OCI-LY7 (cell line): Measurements from ENCODE around the gene WWOX. TPM values are rescaled to one million over a fixed set of nuclear protein-coding genes. Genes with fewer than 3 reads are reported as not detected.

ENCODE experiments used
- BruUV-seq: library from RNA; stranded (reverse); fragments of 400-500 nt; replicated peaks from 2 replicates; lab custom pipeline; 2021; lab: Mats Ljungman, UMichigan
- CTCF ChIA-PET: fragments of 300-600 bp; sonication (Branson Sonifier 250); formaldehyde crosslinking; loops from one replicate; lab custom pipeline; 2022; ENCODE audit warnings: antibody characterized with exemption; ENCODE audit not compliant: unreplicated experiment; lab: Charles Lee
- POLR2A ChIA-PET: fragments of 300-600 bp; sonication (Branson Sonifier 250); formaldehyde crosslinking; loops from one replicate; lab custom pipeline; 2022; ENCODE audit warnings: antibody characterized with exemption; lab: Charles Lee
- DNase-seq: peaks from one replicate; pipeline ENCODE4 v3.0.0-alpha.2; 2015; ENCODE audit warnings: low spot score
- H2AFZ ChIP-seq: fragments of 200-600 bp; sonication (generic), shearing (Covaris generic); 2 replicates; pipeline ENCODE4 v1.6.1; 2014; ENCODE audit warnings: mild to moderate bottlenecking, antibody characterized with exemption, low read length, moderate library complexity
- H3K27ac ChIP-seq: fragments of 200-600 bp; sonication (generic); 2 replicates; pipeline ENCODE4 v1.5.1; 2014; ENCODE audit warnings: mixed run types, low read depth, mild to moderate bottlenecking, moderate library complexity, low read length, inconsistent platforms; ENCODE audit not compliant: poor library complexity, severe bottlenecking
- H3K36me3 ChIP-seq: fragments of 200-600 bp; sonication (generic); 2 replicates; pipeline ENCODE4 v1.6.1; 2014; ENCODE audit warnings: mild to moderate bottlenecking, antibody characterized with exemption, low read length, moderate library complexity, mixed read lengths; ENCODE audit not compliant: insufficient read depth
- H3K4me1 ChIP-seq: fragments of 200-600 bp; sonication (generic); 2 replicates; pipeline ENCODE4 v1.5.1; 2014; ENCODE audit warnings: mild to moderate bottlenecking, low read length; ENCODE audit not compliant: insufficient read depth, poor library complexity, severe bottlenecking
- H3K4me2 ChIP-seq: fragments of 200-600 bp; sonication (generic); 2 replicates; pipeline ENCODE4 v1.6.1; 2014; ENCODE audit warnings: mild to moderate bottlenecking, low read length
- H3K4me3 ChIP-seq: fragments of 200-600 bp; sonication (generic); 2 replicates; pipeline ENCODE4 v1.5.1; 2014; ENCODE audit warnings: mild to moderate bottlenecking, low read depth, low read length; ENCODE audit not compliant: poor library complexity, severe bottlenecking
- H3K79me2 ChIP-seq: fragments of 200-600 bp; sonication (generic); 2 replicates; pipeline ENCODE4 v1.6.1; 2016; ENCODE audit warnings: low read depth, mild to moderate bottlenecking, low read length, moderate library complexity, mixed read lengths; ENCODE audit not compliant: insufficient read depth
- H3K9me2 ChIP-seq: fragments of 200-600 bp; sonication (generic); 2 replicates; pipeline ENCODE4 v1.6.1; 2016; ENCODE audit warnings: mild to moderate bottlenecking, low read length, mixed read lengths; ENCODE audit not compliant: insufficient read depth
- H3K9me3 ChIP-seq: fragments of 200-600 bp; sonication (generic); 2 replicates; pipeline ENCODE4 v1.6.1; 2014; ENCODE audit warnings: mild to moderate bottlenecking, mixed run types, low read length, mixed read lengths
- H4K20me1 ChIP-seq: fragments of 200-600 bp; sonication (generic); 2 replicates; pipeline ENCODE4 v1.6.1; 2014; ENCODE audit warnings: mild to moderate bottlenecking, antibody characterized with exemption, low read length, moderate library complexity, mixed read lengths; ENCODE audit not compliant: insufficient read depth
- EZH2phosphoT487 ChIP-seq: fragments of 200-600 bp; sonication (generic); IDR thresholded peaks from 2 replicates; pipeline ENCODE4 v1.6.1; 2018; ENCODE audit warnings: low read depth, borderline replicate concordance, mild to moderate bottlenecking, mixed run types, antibody characterized with exemption, low read length, moderate library complexity, mixed read lengths
- intact Hi-C: fragments of 100-400 bp; cut with micrococcal nuclease; formaldehyde crosslinking; loops from one replicate; pipeline ENCODE4 v1.10.0; 2022; ENCODE audit not compliant: unreplicated experiment
- total RNA-seq, 2 experiments: library from RNA; depleted of rRNA in 1 of 2; stranded (reverse); fragments of >200 nt in 1 of 2; shearing (Covaris generic) in 1 of 2; gene quantifications; 2 replicates each; pipeline ENCODE4 v1.2.3, GENCODE V29; 2014 to 2022
- TF ChIP-seq, protein P1 (sequence below): fragments of 200-600 bp; sonication (generic); conservative IDR thresholded peaks from 2 replicates; pipeline ENCODE4 v1.5.1; 2014; ENCODE audit warnings: mild to moderate bottlenecking, antibody characterized with exemption, low read length, moderate library complexity, mixed read lengths

WWOX gene
- total RNA-seq, 2 experiments from 2014 or later, result 40.2 to 47.6 TPM

DNA sequence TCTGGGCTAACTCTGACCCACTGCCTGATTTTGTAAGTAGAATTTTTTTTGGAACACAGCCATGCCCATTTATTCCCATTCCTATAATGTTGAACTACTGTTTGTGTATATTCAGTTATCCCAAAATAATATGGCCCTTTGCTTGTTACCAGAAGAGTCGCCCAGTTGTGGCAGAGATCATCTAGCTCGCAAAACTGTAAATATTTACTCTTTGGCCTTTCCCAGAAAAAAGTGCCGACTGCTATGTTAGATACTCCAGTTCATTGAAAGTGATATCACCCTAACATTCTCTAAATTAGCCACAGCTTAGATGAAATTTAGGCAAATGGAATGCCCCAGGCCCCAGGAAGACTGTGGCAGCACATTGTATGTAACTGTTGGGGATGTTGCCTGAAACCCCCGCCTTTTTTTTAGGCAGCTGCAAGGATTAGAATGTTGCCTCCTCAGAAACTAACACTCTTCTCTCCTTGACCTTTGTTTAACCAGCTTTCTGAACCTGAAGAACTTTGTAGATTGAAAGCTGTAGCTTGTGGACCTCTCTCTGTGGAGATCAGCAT lies 19.1 kb downstream of the WWOX start:
- Histone ChIP-seq H4K20me1 (no peaks in the 10 kb centered on the region), H3K4me3 (no peak overlapping the region), H3K9me2 (no peaks in the 10 kb centered on the region), H3K79me2 (no peaks in the 10 kb centered on the region), H3K9me3 (no peaks in the 10 kb centered on the region), H3K36me3 (peaks cover 34% of the 10 kb centered on the region), H3K4me2 (no peak overlapping the region), H2AFZ (no peak overlapping the region), H3K4me1 (no peaks in the 10 kb centered on the region), H3K27ac (no peak overlapping the region)
- ChIA-PET CTCF (interaction anchor here (0.7 kb wide), 1 partner anchor 12 kb away, joined by 3 read pairs; no protein-coding TSS in a partner anchor), POLR2A (interaction anchor here (0.6 to 0.7 kb wide), 2 partner anchors 168 to 1339 kb away, joined by 3 to 5 read pairs; no protein-coding TSS in a partner anchor)
- TF ChIP-seq, protein P1, sequence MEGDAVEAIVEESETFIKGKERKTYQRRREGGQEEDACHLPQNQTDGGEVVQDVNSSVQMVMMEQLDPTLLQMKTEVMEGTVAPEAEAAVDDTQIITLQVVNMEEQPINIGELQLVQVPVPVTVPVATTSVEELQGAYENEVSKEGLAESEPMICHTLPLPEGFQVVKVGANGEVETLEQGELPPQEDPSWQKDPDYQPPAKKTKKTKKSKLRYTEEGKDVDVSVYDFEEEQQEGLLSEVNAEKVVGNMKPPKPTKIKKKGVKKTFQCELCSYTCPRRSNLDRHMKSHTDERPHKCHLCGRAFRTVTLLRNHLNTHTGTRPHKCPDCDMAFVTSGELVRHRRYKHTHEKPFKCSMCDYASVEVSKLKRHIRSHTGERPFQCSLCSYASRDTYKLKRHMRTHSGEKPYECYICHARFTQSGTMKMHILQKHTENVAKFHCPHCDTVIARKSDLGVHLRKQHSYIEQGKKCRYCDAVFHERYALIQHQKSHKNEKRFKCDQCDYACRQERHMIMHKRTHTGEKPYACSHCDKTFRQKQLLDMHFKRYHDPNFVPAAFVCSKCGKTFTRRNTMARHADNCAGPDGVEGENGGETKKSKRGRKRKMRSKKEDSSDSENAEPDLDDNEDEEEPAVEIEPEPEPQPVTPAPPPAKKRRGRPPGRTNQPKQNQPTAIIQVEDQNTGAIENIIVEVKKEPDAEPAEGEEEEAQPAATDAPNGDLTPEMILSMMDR, result no peak
- no peak for TF ChIP-seq EZH2phosphoT487
- BruUV-seq, result no TSS peak
- DNase-seq, result no peak
- intact Hi-C loops, result no loop called here

DNA sequence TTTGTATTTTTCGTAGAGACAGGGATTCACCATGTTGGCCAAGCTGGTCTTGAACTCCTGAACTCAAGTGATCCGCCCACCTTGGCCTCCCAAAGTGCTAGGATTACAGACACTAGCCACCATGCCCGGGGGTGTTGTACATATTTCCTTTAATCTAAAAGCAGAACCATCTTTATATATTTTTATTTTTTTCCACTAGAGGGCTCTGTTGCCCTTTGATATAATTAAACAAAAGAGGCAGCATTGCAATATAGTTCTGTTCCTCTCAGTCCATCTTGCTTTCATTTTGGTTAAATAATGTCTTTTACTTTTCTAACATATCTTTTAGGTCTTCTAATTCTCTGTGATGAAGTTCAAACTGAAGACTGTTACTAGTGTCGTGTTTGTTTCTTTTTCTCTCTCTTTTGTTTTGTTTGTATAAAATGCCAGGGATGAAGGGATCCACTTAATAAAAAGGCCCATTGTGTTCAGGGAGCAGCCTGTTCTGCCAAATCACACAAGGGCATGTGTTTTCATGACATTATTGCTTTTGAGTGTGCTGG lies 23.4 kb downstream of the WWOX start:
- ChIA-PET POLR2A (no interaction called here), CTCF (no interaction called here)
- no peaks in the 10 kb centered on the region for H3K79me2 ChIP-seq
- H2AFZ ChIP-seq, result no peak overlapping the region
- H3K27ac ChIP-seq, result no peak overlapping the region
- H4K20me1 ChIP-seq, result no peaks in the 10 kb centered on the region
- no peak overlapping the region for H3K4me2 ChIP-seq
- TF ChIP-seq, protein P1, result peak; percentile 80
- no peak for TF ChIP-seq EZH2phosphoT487
- no TSS peak for BruUV-seq
- H3K4me3 ChIP-seq, result no peak overlapping the region
- intact Hi-C loops, result loop anchor here (1.0 to 10.0 kb wide), 5 partner anchors 112 to 1482 kb away; partner anchors contain the start of gene MAF
- H3K9me2 ChIP-seq, result no peaks in the 10 kb centered on the region
- no peaks in the 10 kb centered on the region for H3K4me1 ChIP-seq
- peak; percentile 63 for DNase-seq
- no peaks in the 10 kb centered on the region for H3K9me3 ChIP-seq
- H3K36me3 ChIP-seq, result 0 out of 2 replicates have a peak, but pooled peaks cover 6% of the 10 kb centered on the region
